ENCODE data around the gene ALG2. TPM values are rescaled to one million over a fixed set of nuclear protein-coding genes. Genes with fewer than 3 reads are reported as not detected.

Gene ALG2
- total RNA-seq, 2 donors from 2014 or later, result 47.0 to 64.4 TPM

DNA sequence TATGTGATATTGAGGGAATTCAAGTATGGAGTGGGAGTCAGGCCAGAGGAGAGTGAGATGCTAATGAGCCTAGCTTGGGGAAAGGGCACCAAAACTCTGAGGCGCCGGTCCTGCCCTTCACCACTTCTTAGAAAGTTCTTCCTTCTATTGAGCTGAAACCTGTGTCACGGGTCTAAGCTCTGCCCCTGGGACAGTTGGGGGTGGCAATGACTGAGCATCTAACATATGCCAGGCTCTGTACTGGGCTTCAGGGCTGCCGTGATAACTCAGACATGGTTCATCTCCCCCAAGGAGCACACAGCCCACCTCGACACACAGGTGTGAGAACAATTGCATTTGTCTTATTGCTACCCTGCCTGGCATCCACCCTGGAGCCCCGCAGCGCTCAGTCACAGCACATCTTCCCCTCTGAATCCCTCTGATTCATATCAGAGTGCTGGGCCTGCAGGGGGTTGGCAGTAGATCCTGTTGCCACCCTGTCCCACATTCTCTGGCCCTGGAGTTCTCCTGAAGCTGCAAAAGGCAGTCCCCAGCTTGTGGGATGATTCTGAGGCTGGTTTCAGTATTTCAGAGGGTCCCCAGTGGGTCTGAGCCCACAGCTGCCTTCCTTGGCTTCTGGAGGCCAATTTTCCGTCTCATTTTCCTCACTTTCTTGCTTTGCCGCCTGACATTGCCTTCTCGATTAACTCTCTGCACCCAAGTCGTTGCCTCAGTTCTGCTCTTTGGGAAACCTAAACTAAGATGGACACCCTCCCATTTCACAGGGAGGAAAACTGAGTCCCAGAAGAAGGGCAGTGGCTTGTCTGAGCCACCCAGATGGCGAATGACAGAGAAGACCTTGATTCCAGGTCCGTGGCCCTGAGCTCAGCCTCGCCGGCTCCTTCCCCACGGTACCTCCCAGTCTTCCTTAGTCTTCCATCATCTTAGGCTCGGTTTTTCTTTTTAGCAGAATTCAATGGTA, 42.5 kb downstream of the ALG2 start:
- H3K4me1 ChIP-seq (replicated peaks), result no peaks in the 10 kb centered on the region
- TF ChIP-seq POLR2AphosphoS5 (IDR thresholded peaks at IDR 0.05) (no peak), POLR2A (IDR thresholded peaks at IDR 0.05) (no peak)
- TF ChIP-seq, protein P1, sequence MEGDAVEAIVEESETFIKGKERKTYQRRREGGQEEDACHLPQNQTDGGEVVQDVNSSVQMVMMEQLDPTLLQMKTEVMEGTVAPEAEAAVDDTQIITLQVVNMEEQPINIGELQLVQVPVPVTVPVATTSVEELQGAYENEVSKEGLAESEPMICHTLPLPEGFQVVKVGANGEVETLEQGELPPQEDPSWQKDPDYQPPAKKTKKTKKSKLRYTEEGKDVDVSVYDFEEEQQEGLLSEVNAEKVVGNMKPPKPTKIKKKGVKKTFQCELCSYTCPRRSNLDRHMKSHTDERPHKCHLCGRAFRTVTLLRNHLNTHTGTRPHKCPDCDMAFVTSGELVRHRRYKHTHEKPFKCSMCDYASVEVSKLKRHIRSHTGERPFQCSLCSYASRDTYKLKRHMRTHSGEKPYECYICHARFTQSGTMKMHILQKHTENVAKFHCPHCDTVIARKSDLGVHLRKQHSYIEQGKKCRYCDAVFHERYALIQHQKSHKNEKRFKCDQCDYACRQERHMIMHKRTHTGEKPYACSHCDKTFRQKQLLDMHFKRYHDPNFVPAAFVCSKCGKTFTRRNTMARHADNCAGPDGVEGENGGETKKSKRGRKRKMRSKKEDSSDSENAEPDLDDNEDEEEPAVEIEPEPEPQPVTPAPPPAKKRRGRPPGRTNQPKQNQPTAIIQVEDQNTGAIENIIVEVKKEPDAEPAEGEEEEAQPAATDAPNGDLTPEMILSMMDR (IDR thresholded peaks at IDR 0.05), result no peak
- no peaks in the 10 kb centered on the region for H3K36me3 ChIP-seq
- H3K27ac ChIP-seq, result no peak overlapping the region
- H3K27me3 ChIP-seq (replicated peaks; ENCODE audit: insufficient read depth), result no peaks in the 10 kb centered on the region
- 93% methylated on average over 17 of the region's 17 CpGs for WGBS
- intact Hi-C loops (cut with DNase I), result no loop called here
- H3K9me3 ChIP-seq, result no peaks in the 10 kb centered on the region
- DNase-seq (ENCODE audit: low spot score), result no peak
- H3K4me3 ChIP-seq, result no peak overlapping the region

DNA sequence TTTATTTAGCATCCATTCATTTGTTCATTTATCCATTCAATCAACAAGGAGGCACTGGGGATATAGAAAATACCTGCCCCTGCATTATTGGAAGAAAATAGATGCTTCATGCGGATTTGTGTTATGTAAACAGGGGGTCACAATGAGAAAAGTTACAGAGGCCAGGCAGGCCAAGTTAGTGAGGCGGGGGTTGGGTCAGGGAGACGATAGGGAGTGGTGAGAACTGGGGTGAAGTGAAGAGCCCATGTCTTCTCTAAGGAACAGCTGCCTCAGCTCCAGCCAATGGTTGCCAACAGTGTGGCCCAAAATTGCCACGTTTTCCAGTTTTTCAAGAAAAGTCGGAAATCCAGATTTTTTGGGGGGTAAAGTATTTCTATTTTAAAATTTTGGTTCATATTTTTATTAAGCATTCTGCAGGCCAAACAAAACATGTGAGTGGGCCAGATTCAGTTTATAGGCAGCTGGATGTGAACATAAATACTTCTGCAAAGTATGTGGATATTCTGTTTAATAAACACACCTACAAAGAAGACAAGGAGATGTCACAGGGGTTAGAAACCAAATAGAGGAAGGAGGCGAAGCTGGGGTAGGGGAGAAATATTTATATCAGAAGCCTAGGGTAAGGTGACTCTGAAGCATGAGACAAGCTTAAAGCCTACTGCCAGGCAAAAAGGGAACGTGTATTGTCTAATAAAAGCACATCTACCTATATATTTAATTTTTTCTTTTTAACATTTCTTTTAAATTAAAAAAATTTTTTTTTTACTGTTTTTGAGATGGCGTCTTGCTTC, 44.0 kb downstream of the ALG2 start:
- TF ChIP-seq, protein P1 (IDR thresholded peaks at IDR 0.05), result no peak
- TF ChIP-seq POLR2A (IDR thresholded peaks at IDR 0.05) (no peak), POLR2AphosphoS5 (IDR thresholded peaks at IDR 0.05) (no peak)
- no peak for DNase-seq (ENCODE audit: low spot score)
- Histone ChIP-seq H3K4me3 (no peak overlapping the region), H3K9me3 (no peaks in the 10 kb centered on the region), H3K27ac (no peak overlapping the region), H3K27me3 (replicated peaks; ENCODE audit: insufficient read depth) (no peaks in the 10 kb centered on the region), H3K4me1 (replicated peaks) (no peaks in the 10 kb centered on the region), H3K36me3 (no peaks in the 10 kb centered on the region)
- 88% methylated on average over 8 of the region's 8 CpGs for WGBS
- intact Hi-C loops (cut with DNase I), result no loop called here

DNA sequence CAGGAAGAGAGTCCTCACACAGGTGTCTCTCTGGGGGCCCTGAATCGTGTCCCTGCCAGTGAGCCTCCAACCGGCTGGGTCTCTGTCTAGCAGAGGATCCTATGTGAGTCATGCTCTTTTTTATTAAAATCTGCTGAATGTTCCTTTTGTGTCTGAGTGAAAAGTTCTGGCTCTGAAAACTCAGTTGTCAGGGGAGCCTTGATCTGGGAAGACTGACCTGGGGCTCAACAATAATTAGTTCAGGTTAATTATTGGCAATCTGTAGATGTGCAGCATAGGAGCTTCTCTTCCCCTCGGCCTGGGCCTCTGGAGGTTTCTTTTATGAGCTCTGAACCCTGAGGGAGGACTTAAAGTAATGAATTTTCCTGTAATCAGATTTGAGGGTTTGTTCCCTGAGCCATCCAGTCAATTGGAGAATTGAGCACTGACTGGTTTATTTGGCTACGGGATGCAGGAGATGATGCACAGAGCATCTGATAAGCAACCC, 45.2 kb downstream of the ALG2 start:
- intact Hi-C loops (cut with DNase I), result no loop called here
- DNase-seq (ENCODE audit: low spot score), result no peak
- no peak for TF ChIP-seq POLR2AphosphoS5 (IDR thresholded peaks at IDR 0.05)
- TF ChIP-seq POLR2A (IDR thresholded peaks at IDR 0.05), result no peak
- TF ChIP-seq, protein P1 (IDR thresholded peaks at IDR 0.05), result no peak
- no peaks in the 10 kb centered on the region for H3K9me3 ChIP-seq
- H3K27me3 ChIP-seq (replicated peaks; ENCODE audit: insufficient read depth), result no peaks in the 10 kb centered on the region
- 32% methylated on average over 4 of the region's 4 CpGs for WGBS
- no peak overlapping the region for H3K27ac ChIP-seq
- H3K4me3 ChIP-seq, result no peak overlapping the region
- H3K36me3 ChIP-seq, result no peaks in the 10 kb centered on the region
- no peaks in the 10 kb centered on the region for H3K4me1 ChIP-seq (replicated peaks)

DNA sequence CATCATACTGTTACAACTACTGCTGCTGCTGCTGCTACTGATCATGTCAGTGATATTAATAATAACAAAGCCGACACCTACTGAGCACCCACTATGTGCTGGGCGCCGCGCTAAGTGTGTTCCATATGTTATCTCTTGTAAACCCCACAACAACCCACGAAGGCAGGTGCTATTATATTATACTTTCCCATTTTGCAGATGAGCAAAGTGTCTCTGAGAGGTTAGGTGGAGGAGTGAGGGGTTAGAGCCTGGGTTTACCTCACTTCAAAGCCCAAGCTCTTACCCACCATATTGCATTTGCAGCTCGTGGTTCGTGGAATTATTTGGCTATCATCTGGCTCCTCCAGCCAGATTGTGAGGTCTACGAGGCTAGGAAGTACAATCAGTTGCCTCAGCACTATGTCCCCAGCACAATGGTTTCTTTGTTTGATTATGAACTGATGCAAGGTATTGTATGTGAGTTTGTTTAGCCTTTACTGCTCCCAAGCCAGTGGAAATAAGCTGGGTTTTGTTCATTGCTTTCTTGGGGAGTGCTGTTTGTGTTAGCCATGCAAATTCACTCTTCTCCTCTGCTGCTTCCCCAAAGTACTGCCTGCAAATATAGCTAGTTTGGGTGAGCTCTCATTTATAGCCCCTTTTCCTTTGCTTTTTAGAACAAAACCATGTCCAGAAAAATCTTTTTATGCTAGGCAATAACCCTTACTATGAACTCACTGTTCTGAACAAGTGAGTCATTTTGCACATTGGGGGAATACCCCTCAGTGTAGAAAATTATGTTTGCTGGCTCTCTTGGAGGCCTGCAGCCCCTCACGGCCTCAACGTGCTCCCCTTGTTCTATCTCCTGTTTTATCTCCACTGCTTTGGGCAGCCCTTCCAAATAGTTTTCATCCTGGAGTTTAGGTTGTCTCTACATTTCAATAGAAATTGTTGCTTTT, 47.9 kb downstream of the ALG2 start:
- Histone ChIP-seq H3K36me3 (no peaks in the 10 kb centered on the region), H3K4me1 (replicated peaks) (no peaks in the 10 kb centered on the region), H3K4me3 (no peak overlapping the region), H3K27me3 (replicated peaks; ENCODE audit: insufficient read depth) (no peaks in the 10 kb centered on the region), H3K27ac (no peak overlapping the region), H3K9me3 (no peaks in the 10 kb centered on the region)
- TF ChIP-seq POLR2A (IDR thresholded peaks at IDR 0.05), result no peak
- TF ChIP-seq POLR2AphosphoS5 (IDR thresholded peaks at IDR 0.05), result no peak
- TF ChIP-seq, protein P1 (IDR thresholded peaks at IDR 0.05), result no peak
- intact Hi-C loops (cut with DNase I), result no loop called here
- WGBS, result 61% methylated on average over 10 of the region's 10 CpGs
- DNase-seq (ENCODE audit: low spot score), result no peak
